GM18867 (cell line): Measurements from ENCODE around the gene ASXL1.
"Not testable (repeated sequence)": the region's sequence is repeated elsewhere in the genome, so short reads cannot be mapped to it uniquely, and the experiment has no call there.

Source experiments
- ATAC-seq: cut with Tn5 transposase; IDR thresholded peaks from one replicate; pipeline ENCODE4 v1.9.1; 2021; ENCODE audit warnings: mild to moderate bottlenecking, moderate library complexity; ENCODE audit not compliant: unreplicated experiment

The ASXL1 gene

GRCh38 chr20:32397567-32398084 is 39.5 kb downstream of the ASXL1 start:
- ATAC-seq, result no peak

GRCh38 chr20:32400476-32400875 is 42.3 kb downstream of the ASXL1 start:
- no peak for ATAC-seq

- no peak for ATAC-seq
These were observed 45.9 kb downstream of the ASXL1 start for GRCh38 chr20:32404017-32404416.

- no peak for ATAC-seq
These were observed 48.6 kb downstream of the ASXL1 start for GRCh38 chr20:32406701-32407100.

GRCh38 chr20:32407131-32407750 is 49.1 kb downstream of the ASXL1 start:
- ATAC-seq, result not testable (repeated sequence)

- ATAC-seq, result no peak
These were observed 54.0 kb downstream of the ASXL1 start for GRCh38 chr20:32411955-32412706.

GRCh38 chr20:32415494-32415893 is 57.4 kb downstream of the ASXL1 start:
- no peak for ATAC-seq

- ATAC-seq, result no peak
These were observed 58.1 kb downstream of the ASXL1 start for GRCh38 chr20:32416206-32416605.

GRCh38 chr20:32418376-32418775 is 60.2 kb downstream of the ASXL1 start:
- ATAC-seq, result no peak

GRCh38 chr20:32421290-32421689 is 63.2 kb downstream of the ASXL1 start:
- ATAC-seq, result no peak

GRCh38 chr20:32427996-32428395 is 69.9 kb downstream of the ASXL1 start:
- ATAC-seq, result no peak

GRCh38 chr20:32429343-32429742 is 71.2 kb downstream of the ASXL1 start:
- ATAC-seq, result no peak

- ATAC-seq, result no peak
These were observed 71.7 kb downstream of the ASXL1 start for GRCh38 chr20:32429745-32430360.

- ATAC-seq, result no peak
These were observed 73.3 kb downstream of the ASXL1 start for GRCh38 chr20:32431457-32431856.

- no peak for ATAC-seq
These were observed 74.1 kb downstream of the ASXL1 start for GRCh38 chr20:32432277-32432676.

GRCh38 chr20:32433311-32434021 is 75.3 kb downstream of the ASXL1 start:
- ATAC-seq, result no peak

- no peak for ATAC-seq
These were observed 76.3 kb downstream of the ASXL1 start for GRCh38 chr20:32434434-32434833.

GRCh38 chr20:32435449-32436107 is 77.4 kb downstream of the ASXL1 start:
- no peak for ATAC-seq

- no peak for ATAC-seq
These were observed 78.2 kb downstream of the ASXL1 start for GRCh38 chr20:32436142-32436861.

- ATAC-seq, result no peak
These were observed 78.8 kb downstream of the ASXL1 start for GRCh38 chr20:32436968-32437367.
